Measurements from ENCODE around the gene AKR1C2.
"Not testable (repeated sequence)": the region's sequence is repeated elsewhere in the genome, so short reads cannot be mapped to it uniquely, and the experiment has no call there.

AKR1C2 gene

DNA sequence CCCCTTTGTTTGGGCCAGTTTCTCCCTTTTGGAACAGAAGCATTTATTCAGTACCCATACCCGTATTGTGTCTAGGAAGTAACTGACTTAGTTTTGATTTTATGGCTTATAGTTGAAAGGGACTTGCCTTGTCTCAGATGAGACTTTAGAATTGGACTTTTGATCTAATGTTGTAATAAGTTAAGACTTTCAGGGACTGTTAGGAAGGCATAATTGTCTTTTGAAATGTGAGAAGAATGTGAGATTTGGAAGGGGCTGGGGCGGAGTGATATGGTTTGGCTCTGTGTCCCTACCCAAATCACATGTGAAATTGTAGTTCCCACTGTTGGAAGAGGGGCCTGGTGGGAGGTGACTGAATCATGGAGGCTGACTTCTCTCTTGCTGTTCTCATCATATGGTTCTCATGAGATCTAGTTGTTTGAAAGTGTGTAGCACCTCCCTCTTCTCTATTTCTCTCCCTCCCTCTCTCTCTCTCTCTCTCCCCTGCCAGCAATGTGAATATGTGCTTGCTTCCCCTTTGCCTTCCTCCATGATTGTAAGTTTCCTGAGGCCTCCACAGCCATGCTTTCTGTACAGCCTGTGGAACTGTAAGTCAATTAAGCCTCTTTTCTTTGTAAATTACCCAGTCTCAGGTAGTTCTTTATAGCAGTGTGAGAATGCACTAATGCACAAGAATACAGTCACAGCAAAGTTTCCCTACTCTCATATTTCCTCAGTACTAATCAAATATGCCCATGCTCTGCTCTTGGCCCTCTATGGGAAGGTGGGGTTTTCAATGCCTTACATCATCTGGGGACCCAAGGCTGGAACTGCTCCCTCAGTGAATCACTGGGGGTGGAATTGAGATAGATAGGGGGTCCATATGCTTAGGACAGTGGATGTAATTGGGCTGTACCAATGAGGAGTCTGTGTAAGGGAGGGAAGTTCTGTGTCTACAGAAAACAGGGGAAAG, 57.6 kb downstream of the AKR1C2 start:
- no peak for DNase-seq (ENCODE audit: low spot score)
- TF ChIP-seq, protein P1, sequence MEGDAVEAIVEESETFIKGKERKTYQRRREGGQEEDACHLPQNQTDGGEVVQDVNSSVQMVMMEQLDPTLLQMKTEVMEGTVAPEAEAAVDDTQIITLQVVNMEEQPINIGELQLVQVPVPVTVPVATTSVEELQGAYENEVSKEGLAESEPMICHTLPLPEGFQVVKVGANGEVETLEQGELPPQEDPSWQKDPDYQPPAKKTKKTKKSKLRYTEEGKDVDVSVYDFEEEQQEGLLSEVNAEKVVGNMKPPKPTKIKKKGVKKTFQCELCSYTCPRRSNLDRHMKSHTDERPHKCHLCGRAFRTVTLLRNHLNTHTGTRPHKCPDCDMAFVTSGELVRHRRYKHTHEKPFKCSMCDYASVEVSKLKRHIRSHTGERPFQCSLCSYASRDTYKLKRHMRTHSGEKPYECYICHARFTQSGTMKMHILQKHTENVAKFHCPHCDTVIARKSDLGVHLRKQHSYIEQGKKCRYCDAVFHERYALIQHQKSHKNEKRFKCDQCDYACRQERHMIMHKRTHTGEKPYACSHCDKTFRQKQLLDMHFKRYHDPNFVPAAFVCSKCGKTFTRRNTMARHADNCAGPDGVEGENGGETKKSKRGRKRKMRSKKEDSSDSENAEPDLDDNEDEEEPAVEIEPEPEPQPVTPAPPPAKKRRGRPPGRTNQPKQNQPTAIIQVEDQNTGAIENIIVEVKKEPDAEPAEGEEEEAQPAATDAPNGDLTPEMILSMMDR (IDR thresholded peaks at IDR 0.05; ENCODE audit: extremely low read depth, missing control alignments): no peak

DNA sequence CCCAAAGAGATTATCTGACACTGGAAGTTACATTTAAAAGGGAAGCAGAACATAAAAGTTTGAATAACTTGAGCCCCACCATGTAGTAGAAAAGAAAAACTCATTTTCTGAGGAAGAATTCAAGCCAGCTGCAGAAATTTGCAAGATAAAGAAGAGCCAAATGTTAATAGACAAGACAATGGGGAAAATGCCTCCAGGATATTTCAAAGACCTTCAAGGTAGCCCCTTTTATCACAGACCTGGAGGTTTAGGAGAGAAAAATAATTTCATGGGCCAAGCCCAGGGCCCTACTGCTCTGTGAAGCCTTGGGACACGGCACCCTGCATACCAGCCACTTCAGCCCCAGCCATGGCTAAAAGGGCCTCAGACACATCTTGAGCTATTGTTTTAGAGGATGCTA, 58.8 kb downstream of the AKR1C2 start:
- TF ChIP-seq, protein P1 (IDR thresholded peaks at IDR 0.05; ENCODE audit: extremely low read depth, missing control alignments): no peak
- DNase-seq (ENCODE audit: low spot score): no peak

DNA sequence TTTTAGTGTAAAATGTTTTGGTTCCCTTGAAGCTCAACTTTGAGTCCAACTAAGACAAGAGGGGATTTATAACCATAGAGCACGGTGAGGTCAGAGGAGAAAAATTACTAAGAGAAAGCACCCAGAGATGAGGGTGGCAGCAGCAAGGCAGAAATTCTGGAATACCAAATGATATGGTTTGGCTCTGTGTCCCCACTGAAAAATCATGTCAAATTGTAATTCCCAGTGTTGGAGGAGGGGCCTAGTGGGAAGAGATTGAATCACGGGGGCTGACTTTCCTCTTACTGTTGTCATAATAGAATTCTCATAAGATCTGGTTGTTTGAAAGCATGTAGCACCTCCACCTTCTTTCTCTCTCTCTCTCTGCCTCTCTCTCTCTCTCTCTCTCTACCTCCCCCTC, 59.8 kb downstream of the AKR1C2 start:
- TF ChIP-seq, protein P1 (IDR thresholded peaks at IDR 0.05; ENCODE audit: extremely low read depth, missing control alignments): no peak

DNA sequence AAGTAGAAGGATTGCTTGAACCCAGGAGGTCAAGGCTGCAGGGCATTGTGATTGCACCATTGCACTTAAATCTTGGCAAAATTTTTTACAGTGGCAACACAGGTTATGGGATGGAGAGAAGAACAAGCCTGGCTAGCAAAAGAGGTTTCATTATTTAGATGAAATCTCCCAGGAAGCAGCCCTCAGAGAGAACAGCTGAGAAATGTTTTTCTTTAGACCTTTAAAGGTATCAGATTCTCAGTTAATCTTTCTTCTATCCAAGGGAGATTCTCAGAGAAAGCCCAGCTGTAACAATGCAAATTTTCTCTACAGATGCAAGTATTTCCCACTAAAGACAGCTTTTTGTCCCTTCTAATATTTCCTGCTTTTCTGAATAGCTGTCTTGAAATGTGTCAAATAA, 60.2 kb downstream of the AKR1C2 start:
- not testable (repeated sequence) for DNase-seq (ENCODE audit: low spot score)

More for the DNA sequence above, 59.8 kb downstream of the AKR1C2 start:
- no peak for DNase-seq (ENCODE audit: low spot score)

DNA sequence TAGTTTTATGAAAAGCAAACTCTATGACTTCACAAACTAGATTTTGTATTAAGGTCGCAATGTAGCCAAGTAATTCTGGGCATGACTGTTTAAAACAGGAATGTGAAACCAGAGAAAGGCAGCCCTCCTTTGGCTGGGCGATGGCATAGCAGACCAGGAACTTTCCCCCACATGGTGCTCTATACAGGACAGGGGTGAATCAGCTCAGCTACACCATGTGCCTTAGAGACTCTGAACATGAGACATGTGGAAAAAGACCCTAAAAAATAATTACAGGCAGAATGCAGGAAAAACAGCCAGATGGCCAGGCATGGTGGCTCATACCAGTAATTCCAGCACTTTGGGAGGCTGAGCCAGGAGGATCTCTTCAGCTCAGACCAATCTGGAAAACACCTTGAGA, 60.7 kb downstream of the AKR1C2 start:
- not testable (repeated sequence) for DNase-seq (ENCODE audit: low spot score)

DNA sequence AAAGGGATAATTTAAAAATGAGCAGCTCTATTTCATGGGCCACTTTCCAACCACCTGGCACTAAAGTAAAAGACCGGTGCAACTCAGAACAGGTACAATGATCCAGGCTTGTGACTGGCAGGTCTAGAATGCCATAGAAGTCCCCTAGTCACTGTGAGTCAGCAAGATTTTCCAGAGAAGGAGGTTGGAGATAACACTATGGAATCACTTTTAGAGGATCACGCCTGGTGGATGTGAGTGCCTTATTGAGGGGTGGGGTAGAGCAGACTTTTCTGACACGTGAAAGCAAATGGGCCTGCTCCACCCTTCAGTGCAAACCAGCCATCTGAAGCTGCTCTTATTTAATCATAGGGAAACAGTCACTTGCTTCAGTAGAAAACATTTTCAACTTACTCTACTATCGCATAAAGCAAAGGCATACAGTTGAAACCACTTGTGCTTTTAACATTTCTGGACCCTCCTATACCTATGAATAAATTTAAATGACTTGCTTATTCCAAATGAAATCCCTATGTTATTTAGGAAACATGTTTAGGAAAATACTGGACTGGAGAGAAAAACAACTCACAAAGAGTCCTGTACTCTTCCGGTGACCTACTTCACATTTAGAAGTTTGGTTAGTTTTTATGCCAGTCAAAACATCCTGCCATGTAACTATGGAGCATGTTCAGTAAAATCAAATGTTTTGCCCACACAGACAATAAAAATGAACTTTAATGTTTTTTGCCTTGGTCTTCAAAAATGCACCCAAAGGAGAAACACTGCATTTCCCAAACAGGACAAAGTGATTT, 61.9 kb downstream of the AKR1C2 start:
- no peak for DNase-seq (ENCODE audit: low spot score)
- TF ChIP-seq, protein P1 (IDR thresholded peaks at IDR 0.05; ENCODE audit: extremely low read depth, missing control alignments): no peak

DNA sequence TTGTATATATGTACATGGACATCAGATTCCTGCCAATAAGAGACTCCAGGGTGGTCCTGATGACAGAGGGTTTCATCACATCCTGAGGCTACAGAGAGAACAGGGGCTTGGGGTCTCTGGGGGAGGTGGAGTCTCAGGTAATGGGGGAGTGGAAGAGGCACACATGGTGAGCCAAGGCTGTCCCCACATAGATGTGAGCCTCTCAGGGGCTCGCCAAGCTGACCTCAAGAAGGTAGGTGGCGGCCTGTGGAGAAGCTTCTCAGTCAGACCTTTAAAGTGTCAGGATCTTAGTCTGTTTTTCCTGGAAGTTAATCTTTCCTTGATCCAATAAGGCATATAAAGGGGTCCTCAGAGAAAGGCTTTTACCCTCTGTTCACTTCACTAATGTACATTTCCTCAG, 62.7 kb downstream of the AKR1C2 start:
- not testable (repeated sequence) for DNase-seq (ENCODE audit: low spot score)

DNA sequence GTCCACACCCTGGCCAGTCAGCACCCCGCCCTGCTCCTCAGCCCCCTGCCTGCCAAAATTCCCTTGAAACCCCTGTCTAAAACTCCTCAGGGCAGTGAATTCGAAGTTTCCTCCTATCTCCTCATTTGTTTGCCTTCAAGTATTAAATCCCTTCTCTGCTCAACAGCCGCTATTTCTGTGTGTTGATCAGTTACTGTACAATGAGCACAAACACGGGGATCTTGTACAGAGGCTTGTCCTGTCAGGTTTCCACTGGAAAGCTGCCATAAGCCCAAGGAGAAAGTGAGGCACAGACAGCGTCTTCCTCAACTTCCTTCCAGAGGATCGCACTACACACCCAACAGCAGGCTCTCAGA, 63.6 kb downstream of the AKR1C2 start:
- not testable (repeated sequence) for DNase-seq (ENCODE audit: low spot score)

DNA sequence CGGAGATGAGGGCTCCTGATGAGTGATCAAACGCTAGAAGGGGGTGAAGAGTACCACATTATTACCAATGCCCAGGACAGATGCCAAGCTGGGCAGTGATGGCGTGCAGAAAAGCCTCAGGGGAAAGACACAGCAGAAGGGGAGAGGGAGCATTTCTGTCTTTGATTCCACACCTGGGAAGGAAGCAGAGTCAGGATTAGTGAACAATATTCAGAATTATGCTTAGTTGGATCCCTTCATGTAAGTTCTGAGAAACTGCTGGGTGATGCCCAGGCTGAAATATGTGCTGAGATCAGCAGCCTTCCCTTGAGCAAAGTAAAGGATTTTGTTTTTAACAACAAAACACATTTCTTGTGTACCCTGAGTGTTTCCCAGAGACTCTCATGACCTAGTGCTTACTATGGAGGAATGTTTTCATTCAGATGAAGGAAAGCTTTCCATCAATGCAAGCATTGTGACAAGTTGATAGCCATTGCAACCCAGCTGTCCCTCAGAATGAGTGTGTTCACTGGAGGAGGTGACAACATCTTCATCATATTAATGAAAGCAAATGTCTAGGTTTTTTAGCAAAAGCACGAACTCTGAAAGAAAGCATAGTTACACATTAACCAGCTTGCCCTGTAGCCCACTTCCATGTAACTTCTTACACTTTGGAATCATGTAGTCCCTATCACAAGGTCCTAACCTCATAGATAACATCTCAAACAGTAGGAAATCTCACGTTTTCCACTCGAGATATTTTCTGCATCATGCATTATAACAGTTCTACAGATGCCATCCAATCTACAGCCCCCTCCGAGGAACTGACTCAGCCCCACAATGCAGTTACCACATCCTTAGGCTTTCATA, 64.2 kb downstream of the AKR1C2 start:
- TF ChIP-seq, protein P1 (IDR thresholded peaks at IDR 0.05; ENCODE audit: extremely low read depth, missing control alignments): no peak
- no peak for DNase-seq (ENCODE audit: low spot score)
